Chondrocyte (in vitro differentiated cells): ENCODE results near the gene PIK3R3. TPM values are rescaled to one million over a fixed set of nuclear protein-coding genes. Genes with fewer than 3 reads are reported as not detected.
A peak's percentile ranks its signal among the peaks of the same experiment; 100 is the strongest.

Source experiments
- DNase-seq: peaks from one replicate; pipeline ENCODE4 v3.0.0; 2021; ENCODE audit warnings: mixed read lengths, low spot score
- H3K27ac Mint-ChIP-seq: one replicate; pipeline ENCODE4 v1.8.0; 2021; ENCODE audit warnings: mild to moderate bottlenecking, moderate library complexity, mixed read lengths; ENCODE audit not compliant: unreplicated experiment
- H3K27me3 Mint-ChIP-seq: 2 replicates; pipeline ENCODE4 v1.8.0; 2021; ENCODE audit warnings: low read depth, mixed read lengths
- H3K36me3 Mint-ChIP-seq: 2 replicates; pipeline ENCODE4 v1.8.0; 2021; ENCODE audit warnings: low read depth, mixed read lengths
- H3K4me1 Mint-ChIP-seq: 2 replicates; pipeline ENCODE4 v1.8.0; 2021; ENCODE audit warnings: low read depth, mild to moderate bottlenecking, mixed read lengths
- H3K4me3 Mint-ChIP-seq: one replicate; pipeline ENCODE4 v1.8.0; 2021; ENCODE audit warnings: mild to moderate bottlenecking, moderate library complexity, mixed read lengths; ENCODE audit not compliant: unreplicated experiment
- H3K9me3 Mint-ChIP-seq: 2 replicates; pipeline ENCODE4 v1.8.0; 2021; ENCODE audit warnings: low read depth, mixed read lengths
- CTCF ChIP-seq: fragments of 200-600 bp; sonication (generic); IDR thresholded peaks from 2 replicates; pipeline ENCODE4 v1.5.0; 2021; ENCODE audit warnings: antibody characterized with exemption, mild to moderate bottlenecking, moderate library complexity
- total RNA-seq: library from RNA; stranded (reverse); gene quantifications from 3 replicates; pipeline ENCODE4 v1.2.1, GENCODE V29; 2021

Gene PIK3R3
- total RNA-seq, 1 donor from 2014 or later, result 23.4 TPM

- H3K27ac Mint-ChIP-seq, result no peak overlapping the region
- H3K4me3 Mint-ChIP-seq, result no peak overlapping the region
- peaks cover 5% of the 10 kb centered on the region for H3K36me3 Mint-ChIP-seq
- no peaks in the 10 kb centered on the region for H3K4me1 Mint-ChIP-seq
- no peaks in the 10 kb centered on the region for H3K9me3 Mint-ChIP-seq
- TF ChIP-seq CTCF, result no peak
- no peaks in the 10 kb centered on the region for H3K27me3 Mint-ChIP-seq
- DNase-seq, result no peak
Observed at GRCh38 chr1:46034601-46035516, 97.6 kb downstream of the PIK3R3 start.

DNA sequence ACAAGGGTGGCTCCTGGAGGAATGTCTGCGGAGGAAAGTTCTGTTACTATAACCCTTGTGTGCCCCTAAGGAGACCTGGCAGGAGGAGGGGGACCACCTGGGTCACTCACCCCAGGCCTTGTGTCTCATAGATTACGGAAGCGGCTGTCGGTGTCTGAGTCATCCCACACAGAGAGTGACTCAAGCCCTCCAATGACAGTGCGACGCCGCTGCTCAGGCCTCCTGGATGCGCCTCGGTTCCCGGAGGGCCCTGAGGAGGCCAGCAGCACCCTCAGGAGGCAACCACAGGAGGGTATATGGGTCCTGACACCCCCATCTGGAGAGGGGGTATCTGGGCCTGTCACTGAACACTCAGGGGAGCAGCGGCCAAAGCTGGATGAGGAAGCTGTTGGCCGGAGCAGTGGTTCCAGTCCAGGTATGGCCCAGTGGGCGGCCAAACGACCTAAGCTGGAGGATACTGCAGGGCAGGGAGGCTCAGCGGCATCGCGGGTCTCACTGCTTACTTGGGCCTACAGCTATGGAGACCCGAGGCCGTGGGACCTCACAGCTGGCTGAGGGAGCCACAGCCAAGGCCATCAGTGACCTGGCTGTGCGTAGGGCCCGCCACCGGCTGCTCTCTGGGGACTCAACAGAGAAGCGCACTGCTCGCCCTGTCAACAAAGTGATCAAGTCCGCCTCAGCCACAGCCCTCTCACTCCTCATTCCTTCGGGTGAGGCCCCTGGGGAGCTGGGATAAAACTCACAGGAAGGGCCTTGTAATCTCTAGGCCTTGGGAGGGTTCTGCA, 101.4 kb downstream of the PIK3R3 start:
- no peak overlapping the region for H3K27ac Mint-ChIP-seq
- no peaks in the 10 kb centered on the region for H3K9me3 Mint-ChIP-seq
- DNase-seq, result peak; percentile 94
- H3K4me1 Mint-ChIP-seq, result no peaks in the 10 kb centered on the region
- TF ChIP-seq CTCF, result no peak
- H3K27me3 Mint-ChIP-seq, result no peaks in the 10 kb centered on the region
- H3K4me3 Mint-ChIP-seq, result no peak overlapping the region
- H3K36me3 Mint-ChIP-seq, result peaks cover 10% of the 10 kb centered on the region

GRCh38 chr1:46030074-46030870, 102.2 kb downstream of the PIK3R3 start:
- Mint-ChIP-seq H3K4me1 (no peaks in the 10 kb centered on the region), H3K4me3 (no peak overlapping the region), H3K9me3 (no peaks in the 10 kb centered on the region), H3K27me3 (no peaks in the 10 kb centered on the region), H3K36me3 (peaks cover 12% of the 10 kb centered on the region), H3K27ac (no peak overlapping the region)
- DNase-seq, result no peak
- TF ChIP-seq CTCF, result no peak

DNA sequence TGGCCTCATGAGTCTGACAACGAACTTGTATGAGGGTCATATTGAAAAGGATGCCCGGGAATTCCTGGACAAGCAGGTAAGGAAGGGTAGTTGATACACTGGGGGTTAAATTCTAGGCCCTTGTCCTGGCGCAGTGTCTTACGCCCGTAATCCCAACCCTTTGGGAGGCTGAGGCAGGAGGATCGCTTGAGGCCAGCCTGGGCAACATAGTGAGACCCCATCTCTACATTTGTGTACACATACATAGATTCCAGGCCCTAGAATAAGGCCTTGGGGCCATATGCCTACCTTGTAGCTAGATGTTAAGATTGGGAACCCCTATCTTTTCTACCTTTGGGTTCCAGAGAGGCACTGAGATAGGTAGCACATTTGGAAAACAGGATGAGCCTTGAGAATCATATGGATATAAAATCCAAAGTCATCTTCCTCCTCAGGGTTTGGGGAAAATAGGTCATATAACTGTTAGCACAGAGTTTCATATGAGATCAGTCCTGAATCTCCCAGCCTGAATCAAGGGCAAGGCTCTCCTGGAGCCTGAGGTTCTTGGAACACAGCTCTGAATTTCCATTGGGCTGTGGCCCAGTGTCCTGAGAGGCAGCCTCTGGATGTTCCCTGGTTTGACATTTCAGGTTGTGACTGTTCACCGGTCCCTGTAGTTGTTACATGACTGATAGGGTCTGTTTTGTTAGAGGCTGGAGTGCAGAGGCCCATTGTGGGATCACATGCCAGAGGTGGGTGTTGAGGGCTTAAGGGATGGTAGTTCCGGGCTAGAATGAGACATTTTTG, 104.4 kb downstream of the PIK3R3 start:
- no peak for TF ChIP-seq CTCF
- Mint-ChIP-seq H3K9me3 (no peaks in the 10 kb centered on the region), H3K36me3 (peaks cover 21% of the 10 kb centered on the region), H3K4me1 (no peaks in the 10 kb centered on the region), H3K27me3 (no peaks in the 10 kb centered on the region), H3K4me3 (no peak overlapping the region), H3K27ac (no peak overlapping the region)
- no peak for DNase-seq
